ENCODE data around the gene FAM135A.

The FAM135A gene

DNA sequence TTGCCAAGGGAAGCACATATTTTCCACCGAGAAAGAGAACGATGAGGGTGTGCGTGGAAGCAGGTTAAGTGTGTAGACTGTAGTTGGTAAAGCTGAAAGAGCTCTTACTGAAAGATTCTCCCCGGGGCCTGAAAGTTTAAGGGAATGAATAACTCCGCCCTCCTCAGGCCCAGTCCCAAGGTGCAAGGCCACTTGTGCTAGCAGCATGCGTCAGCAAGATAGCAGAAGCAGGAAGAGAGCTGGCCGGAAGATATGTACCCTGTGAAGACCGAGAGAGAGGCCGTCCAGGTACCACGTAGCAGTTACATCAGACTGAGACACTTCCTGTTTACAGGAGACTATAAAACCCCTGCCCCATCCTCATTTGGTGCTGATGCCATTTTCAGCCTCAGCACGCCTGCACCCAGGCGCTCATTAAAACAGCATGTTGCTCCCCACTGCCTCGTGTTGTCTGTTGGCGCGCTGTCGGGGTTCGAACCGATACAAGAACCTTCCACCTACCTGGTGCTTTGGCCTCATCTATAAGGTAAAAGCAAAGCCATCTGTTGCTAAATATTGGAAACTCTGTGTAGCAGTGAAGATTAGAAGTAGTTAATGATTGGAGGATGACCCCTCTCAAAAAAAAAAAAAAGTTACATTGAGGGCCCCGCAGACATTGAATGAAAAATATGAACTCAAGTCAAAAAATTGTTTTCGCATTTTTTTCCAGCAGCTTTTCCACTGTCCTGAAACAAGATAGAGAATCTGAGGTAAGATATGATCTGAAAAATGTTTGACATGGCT lies 18.6 kb upstream of the FAM135A start:
- no peak for DNase-seq (ENCODE audit: low read depth)
- TF ChIP-seq, protein P1, sequence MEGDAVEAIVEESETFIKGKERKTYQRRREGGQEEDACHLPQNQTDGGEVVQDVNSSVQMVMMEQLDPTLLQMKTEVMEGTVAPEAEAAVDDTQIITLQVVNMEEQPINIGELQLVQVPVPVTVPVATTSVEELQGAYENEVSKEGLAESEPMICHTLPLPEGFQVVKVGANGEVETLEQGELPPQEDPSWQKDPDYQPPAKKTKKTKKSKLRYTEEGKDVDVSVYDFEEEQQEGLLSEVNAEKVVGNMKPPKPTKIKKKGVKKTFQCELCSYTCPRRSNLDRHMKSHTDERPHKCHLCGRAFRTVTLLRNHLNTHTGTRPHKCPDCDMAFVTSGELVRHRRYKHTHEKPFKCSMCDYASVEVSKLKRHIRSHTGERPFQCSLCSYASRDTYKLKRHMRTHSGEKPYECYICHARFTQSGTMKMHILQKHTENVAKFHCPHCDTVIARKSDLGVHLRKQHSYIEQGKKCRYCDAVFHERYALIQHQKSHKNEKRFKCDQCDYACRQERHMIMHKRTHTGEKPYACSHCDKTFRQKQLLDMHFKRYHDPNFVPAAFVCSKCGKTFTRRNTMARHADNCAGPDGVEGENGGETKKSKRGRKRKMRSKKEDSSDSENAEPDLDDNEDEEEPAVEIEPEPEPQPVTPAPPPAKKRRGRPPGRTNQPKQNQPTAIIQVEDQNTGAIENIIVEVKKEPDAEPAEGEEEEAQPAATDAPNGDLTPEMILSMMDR (conservative IDR thresholded peaks at IDR 0.05; ENCODE audit: control insufficient read depth, insufficient read depth, low read depth, low read length) = no peak

DNA sequence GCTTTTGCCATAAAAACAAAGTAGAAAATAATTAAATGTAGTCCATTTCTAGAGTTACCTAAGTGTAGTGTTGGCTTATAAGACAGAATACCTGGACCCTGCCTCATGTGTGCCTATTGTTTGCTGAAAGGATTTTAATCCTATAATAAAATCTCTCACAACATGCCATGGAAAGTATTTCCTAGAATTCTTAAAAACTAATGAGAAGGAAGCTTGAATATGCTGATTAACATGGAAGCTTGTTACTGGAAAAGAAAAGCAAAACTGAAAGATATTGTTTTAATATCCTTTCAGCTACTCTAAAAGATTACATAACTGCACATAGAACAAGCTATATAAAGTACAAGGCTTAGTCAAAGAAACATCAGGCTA lies 18.0 kb upstream of the FAM135A start:
- H3K4me3 ChIP-seq (ENCODE audit: control insufficient read depth, low read depth, low read length) = no peak overlapping the region
- no peak for DNase-seq (ENCODE audit: low read depth)
- TF ChIP-seq, protein P1 (conservative IDR thresholded peaks at IDR 0.05; ENCODE audit: control insufficient read depth, insufficient read depth, low read depth, low read length) = no peak

More for the DNA sequence above, 18.6 kb upstream of the FAM135A start:
- H3K4me3 ChIP-seq (ENCODE audit: control insufficient read depth, low read depth, low read length) = no peak overlapping the region

DNA sequence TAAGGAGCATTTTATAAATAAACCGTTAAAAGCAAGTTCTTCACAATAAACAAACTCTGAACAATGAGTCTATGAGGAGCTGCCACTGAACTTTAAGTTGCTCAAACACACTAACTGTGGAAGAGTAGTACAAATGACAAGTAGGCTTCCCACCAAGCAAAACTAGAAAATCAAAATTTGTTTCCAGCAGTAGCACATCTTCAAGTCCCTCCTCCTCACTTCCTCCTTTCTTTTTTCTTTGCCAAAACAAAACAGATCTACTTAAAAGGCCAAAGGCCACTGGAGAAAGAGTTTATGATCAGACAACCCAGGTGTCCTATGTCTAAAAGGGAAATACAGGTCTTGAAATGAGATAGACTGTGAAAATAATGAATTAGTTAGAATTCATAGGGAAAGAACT lies 17.1 kb upstream of the FAM135A start:
- TF ChIP-seq, protein P1 (conservative IDR thresholded peaks at IDR 0.05; ENCODE audit: control insufficient read depth, insufficient read depth, low read depth, low read length) = no peak
- H3K4me3 ChIP-seq (ENCODE audit: control insufficient read depth, low read depth, low read length) = no peak overlapping the region
- no peak for DNase-seq (ENCODE audit: low read depth)

DNA sequence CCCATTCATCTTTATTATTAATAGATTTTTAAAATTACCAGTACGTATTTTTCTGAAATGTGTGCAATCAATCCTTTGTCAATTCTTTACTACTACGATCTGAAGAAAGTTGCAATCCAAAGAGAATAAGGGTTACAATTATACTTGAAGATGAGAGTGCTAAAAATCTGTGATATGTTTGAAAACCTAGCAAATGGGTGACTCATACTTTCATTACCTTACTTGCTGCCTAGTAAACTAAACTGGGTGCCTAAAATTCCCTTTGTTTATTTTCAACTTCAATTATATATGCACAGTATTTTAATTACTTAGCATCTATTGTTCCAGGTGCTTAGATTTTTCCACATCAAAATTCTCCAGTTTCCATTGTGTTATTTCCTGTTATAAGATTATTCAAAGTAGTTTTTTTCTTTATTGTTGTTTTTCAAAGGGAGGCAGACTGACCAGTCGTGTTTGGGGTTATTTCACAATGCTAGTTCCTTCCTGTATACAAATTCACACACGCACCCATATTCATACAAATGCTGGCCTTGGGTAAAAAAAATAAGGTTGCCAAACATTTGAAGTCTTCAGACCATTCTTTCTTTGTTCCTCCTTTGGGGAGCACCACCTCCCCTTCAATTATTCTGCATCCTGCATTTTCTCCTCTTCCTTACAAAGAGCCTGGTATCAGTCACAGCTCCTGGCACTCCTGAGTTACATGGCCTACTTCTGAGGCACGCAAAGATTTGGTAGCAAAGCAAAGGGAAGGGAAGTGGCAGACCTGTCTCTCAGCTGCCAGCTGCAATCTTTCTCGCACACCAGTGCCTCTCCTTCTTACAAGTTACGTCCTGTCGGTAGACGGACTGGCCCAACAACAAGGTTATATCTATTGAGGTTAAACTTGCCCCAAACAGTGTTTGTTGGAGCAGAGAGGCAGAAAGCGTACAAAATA lies 16.2 kb upstream of the FAM135A start:
- no peak for DNase-seq (ENCODE audit: low read depth)
- TF ChIP-seq, protein P1 (conservative IDR thresholded peaks at IDR 0.05; ENCODE audit: control insufficient read depth, insufficient read depth, low read depth, low read length) = no peak
- H3K4me3 ChIP-seq (ENCODE audit: control insufficient read depth, low read depth, low read length) = no peak overlapping the region

DNA sequence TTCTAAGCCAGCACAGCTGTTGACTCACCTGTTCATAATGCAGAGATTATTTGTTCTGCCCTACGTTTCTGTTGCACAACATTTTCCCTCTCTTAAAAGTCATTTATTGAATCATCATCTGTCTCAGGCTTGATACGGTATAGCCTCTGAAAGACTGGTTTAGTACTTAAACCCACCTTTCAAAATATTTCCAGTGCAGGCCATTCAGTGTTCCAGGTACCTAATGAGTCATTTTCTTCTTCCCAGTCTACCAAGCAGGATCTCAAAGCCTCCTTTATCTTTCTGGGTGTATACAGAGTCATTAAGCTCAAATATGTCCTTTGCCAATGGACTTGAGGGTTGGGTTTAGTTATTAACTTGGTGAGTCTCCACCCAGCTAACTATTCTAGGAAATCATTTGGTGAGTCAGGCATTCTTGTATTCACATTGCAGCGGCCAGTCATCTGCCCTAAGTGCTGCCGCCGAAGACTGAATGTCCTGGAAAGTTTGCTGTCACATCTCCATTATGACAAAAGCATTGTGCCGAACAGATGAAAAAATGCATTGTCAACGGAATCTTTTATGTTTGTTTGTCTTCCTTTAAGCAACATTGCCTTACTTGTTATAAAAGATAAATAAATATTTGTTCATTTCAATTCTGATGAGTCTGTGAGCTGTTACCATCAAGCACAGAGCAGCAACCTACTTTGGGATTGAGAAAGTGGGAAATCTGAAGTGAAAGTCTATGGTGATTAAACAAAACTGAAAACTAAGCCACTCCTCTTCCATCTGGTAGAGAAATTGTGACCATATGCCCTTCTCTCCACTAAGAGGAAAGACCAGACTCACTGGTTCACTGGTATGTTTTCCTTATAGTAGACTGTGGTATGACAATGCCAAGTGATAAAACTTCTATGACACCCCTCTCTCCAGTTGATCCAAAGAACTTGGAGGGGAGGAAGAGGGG lies 14.3 kb upstream of the FAM135A start:
- peak; percentile 42 for DNase-seq (ENCODE audit: low read depth)
- TF ChIP-seq, protein P1 (conservative IDR thresholded peaks at IDR 0.05; ENCODE audit: control insufficient read depth, insufficient read depth, low read depth, low read length) = no peak
- H3K4me3 ChIP-seq (ENCODE audit: control insufficient read depth, low read depth, low read length) = no peak overlapping the region

DNA sequence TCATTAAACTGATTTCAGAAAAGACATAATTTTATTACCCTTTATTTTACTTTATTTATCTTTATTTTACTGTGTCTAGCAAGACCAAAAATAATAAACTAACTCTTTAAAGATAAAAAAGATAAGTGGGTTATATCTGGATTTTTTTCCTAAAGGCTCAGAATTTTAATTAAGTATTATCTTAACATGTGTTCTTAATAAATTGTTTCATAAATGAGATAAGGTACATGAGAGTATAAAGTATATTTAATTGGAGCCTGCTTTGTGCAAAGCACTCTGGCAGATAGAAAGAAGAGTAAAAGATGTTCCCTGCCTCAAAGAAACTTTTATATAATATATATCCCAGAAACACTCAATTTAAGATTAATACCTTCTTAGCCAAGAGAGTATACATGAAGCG lies 8.7 kb upstream of the FAM135A start:
- no peak for DNase-seq (ENCODE audit: low read depth)
- no peak overlapping the region for H3K4me3 ChIP-seq (ENCODE audit: control insufficient read depth, low read depth, low read length)
- TF ChIP-seq, protein P1 (conservative IDR thresholded peaks at IDR 0.05; ENCODE audit: control insufficient read depth, insufficient read depth, low read depth, low read length) = no peak
